Measurements from ENCODE around the gene CD40.

Gene CD40

DNA sequence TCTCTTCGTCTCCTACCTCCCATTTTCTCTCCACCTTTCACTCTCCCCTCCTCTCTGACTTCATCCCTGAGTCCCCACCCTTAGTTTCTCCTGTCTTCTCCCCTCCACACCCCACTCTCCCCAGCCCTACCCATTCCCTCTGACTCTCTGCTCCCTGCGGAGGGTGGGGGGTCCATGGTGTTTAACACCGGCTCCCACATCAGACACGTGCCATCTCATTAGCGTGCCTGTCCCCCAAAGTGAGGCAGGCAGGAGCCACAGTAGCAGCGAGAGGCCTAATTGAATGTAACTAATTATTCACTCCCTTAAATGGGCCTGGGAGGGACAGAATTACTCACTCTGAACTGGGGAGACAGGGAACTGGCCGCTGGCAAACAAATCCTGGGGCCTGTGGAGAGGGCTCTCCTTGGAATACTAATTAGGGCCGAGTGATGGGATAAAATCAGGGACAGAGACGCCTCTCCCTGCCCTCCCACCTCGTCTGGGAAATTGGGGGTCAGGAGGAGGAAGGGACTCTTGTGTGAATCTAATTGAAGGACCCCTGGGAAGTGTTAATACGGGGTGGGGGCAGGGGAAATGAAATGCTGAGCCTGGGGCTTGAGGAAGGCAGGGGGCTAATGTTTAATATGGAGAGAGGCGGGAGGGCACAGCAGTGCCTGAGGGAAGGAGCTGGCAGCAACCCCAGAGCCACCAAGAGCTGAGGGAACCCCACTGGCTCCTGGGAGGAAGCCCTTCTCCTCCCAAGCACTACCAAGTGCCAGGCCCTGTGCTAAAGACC, 17.9 kb downstream of the CD40 start:
- H3K9ac ChIP-seq (ENCODE audit: low read length): no peak overlapping the region
- no peak overlapping the region for H3K4me3 ChIP-seq (ENCODE audit: low read depth, low read length)
- H3K4me1 ChIP-seq (ENCODE audit: control insufficient read depth, insufficient read depth, low read length): peaks cover 17% of the 10 kb centered on the region
- H3K27ac ChIP-seq (ENCODE audit: low read depth, low read length): no peak overlapping the region
- H3K27me3 ChIP-seq (ENCODE audit: control insufficient read depth, insufficient read depth, low read length): peaks cover 29% of the 10 kb centered on the region
- no peaks in the 10 kb centered on the region for H3K36me3 ChIP-seq (ENCODE audit: control insufficient read depth, insufficient read depth, low read length)
- H3K9me3 ChIP-seq (ENCODE audit: control insufficient read depth, insufficient read depth, low read depth, low read length): no peaks in the 10 kb centered on the region

- no peak overlapping the region for H3K27ac ChIP-seq (ENCODE audit: low read depth, low read length)
- no peak overlapping the region for H3K9ac ChIP-seq (ENCODE audit: low read length)
- no peaks in the 10 kb centered on the region for H3K36me3 ChIP-seq (ENCODE audit: control insufficient read depth, insufficient read depth, low read length)
- H3K9me3 ChIP-seq (ENCODE audit: control insufficient read depth, insufficient read depth, low read depth, low read length): no peaks in the 10 kb centered on the region
- H3K4me1 ChIP-seq (ENCODE audit: control insufficient read depth, insufficient read depth, low read length): peaks cover 17% of the 10 kb centered on the region
- peaks cover 25% of the 10 kb centered on the region; the same call in 1 of the 2 replicates for H3K27me3 ChIP-seq (ENCODE audit: control insufficient read depth, insufficient read depth, low read length)
- H3K4me3 ChIP-seq (ENCODE audit: low read depth, low read length): no peak overlapping the region
Measured at GRCh38 chr20:46137816-46138215, 19.7 kb downstream of the CD40 start.

GRCh38 chr20:46139266-46139889, 21.3 kb downstream of the CD40 start:
- peaks cover 21% of the 10 kb centered on the region; the same call in 1 of the 2 replicates for H3K27me3 ChIP-seq (ENCODE audit: control insufficient read depth, insufficient read depth, low read length)
- H3K9me3 ChIP-seq (ENCODE audit: control insufficient read depth, insufficient read depth, low read depth, low read length): no peaks in the 10 kb centered on the region
- no peak overlapping the region for H3K9ac ChIP-seq (ENCODE audit: low read length)
- peaks cover 17% of the 10 kb centered on the region for H3K4me1 ChIP-seq (ENCODE audit: control insufficient read depth, insufficient read depth, low read length)
- no peak overlapping the region for H3K4me3 ChIP-seq (ENCODE audit: low read depth, low read length)
- H3K27ac ChIP-seq (ENCODE audit: low read depth, low read length): no peak overlapping the region
- no peaks in the 10 kb centered on the region for H3K36me3 ChIP-seq (ENCODE audit: control insufficient read depth, insufficient read depth, low read length)

DNA sequence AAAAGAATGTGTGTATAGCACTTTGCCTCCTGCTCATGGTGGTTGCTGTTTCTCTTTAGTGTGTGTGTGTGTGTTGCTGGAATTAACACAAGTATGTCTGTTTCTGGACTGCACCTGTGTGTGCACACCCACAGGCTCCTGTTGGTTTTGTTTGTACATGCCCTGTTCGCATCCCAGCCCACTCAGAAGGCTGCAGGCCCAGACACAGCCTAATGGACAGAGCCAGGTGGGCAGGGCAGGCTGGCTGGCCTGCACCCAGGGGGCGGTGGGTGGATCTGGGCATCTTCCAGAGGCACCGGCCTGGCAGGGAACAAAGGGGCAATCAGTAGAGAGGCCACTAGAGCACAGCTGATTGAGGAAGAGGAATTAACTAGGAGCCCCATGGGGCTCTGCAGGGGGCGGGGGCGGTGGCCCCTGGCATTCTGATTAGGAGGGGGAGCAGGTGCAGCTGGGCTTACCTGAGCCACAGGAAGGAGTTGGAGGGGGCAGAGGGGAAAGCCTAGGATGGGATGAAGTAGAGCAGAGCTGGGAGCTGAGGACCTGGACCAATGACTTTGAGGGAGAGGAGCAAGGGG, 21.9 kb downstream of the CD40 start:
- Histone ChIP-seq H3K9me3 (ENCODE audit: control insufficient read depth, insufficient read depth, low read depth, low read length) (no peaks in the 10 kb centered on the region), H3K4me3 (ENCODE audit: low read depth, low read length) (no peak overlapping the region), H3K27ac (ENCODE audit: low read depth, low read length) (no peak overlapping the region), H3K27me3 (ENCODE audit: control insufficient read depth, insufficient read depth, low read length) (peaks cover 21% of the 10 kb centered on the region; the same call in 1 of the 2 replicates), H3K9ac (ENCODE audit: low read length) (no peak overlapping the region), H3K4me1 (ENCODE audit: control insufficient read depth, insufficient read depth, low read length) (peaks cover 17% of the 10 kb centered on the region), H3K36me3 (ENCODE audit: control insufficient read depth, insufficient read depth, low read length) (no peaks in the 10 kb centered on the region)

GRCh38 chr20:46142124-46142523, 24.0 kb downstream of the CD40 start:
- H3K36me3 ChIP-seq (ENCODE audit: control insufficient read depth, insufficient read depth, low read length): no peaks in the 10 kb centered on the region
- H3K27me3 ChIP-seq (ENCODE audit: control insufficient read depth, insufficient read depth, low read length): peaks cover 21% of the 10 kb centered on the region; the same call in 1 of the 2 replicates
- no peak overlapping the region for H3K27ac ChIP-seq (ENCODE audit: low read depth, low read length)
- no peak overlapping the region for H3K4me3 ChIP-seq (ENCODE audit: low read depth, low read length)
- H3K9ac ChIP-seq (ENCODE audit: low read length): no peak overlapping the region
- no peaks in the 10 kb centered on the region for H3K9me3 ChIP-seq (ENCODE audit: control insufficient read depth, insufficient read depth, low read depth, low read length)
- peaks cover 8% of the 10 kb centered on the region for H3K4me1 ChIP-seq (ENCODE audit: control insufficient read depth, insufficient read depth, low read length)

DNA sequence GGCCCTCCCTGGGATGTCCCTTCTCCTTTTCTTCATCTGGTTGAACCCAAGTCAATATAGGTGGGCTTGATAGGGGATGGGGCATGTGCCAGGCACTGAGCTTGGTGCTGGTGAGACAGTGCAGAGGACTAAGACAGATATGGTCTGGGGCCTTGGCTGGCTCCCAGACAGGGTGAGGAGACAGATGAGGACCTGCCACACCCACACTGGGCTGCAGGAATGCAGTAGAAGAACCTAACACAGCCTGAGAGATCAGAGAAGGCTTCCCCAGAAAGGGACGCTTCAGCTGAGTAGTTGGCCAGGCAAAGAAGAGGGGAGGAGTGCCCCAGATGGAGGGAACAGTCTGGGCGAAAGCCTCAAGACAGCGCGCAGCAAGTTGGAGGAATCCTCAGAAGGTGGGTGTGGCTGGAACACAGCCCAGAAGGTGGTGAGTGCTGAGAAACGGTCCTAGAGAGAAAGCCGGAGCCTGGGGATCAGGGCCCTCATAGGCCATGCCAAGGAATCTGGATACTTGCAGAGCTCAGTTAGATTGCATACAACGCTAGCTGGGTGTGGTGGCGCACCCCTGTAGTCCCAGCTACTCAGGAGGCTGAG, 26.4 kb downstream of the CD40 start:
- H3K9me3 ChIP-seq (ENCODE audit: control insufficient read depth, insufficient read depth, low read depth, low read length): no peaks in the 10 kb centered on the region
- no peak overlapping the region for H3K27ac ChIP-seq (ENCODE audit: low read depth, low read length)
- peaks cover 7% of the 10 kb centered on the region; the same call in 1 of the 2 replicates for H3K4me1 ChIP-seq (ENCODE audit: control insufficient read depth, insufficient read depth, low read length)
- H3K4me3 ChIP-seq (ENCODE audit: low read depth, low read length): no peak overlapping the region
- H3K36me3 ChIP-seq (ENCODE audit: control insufficient read depth, insufficient read depth, low read length): no peaks in the 10 kb centered on the region
- peaks cover 16% of the 10 kb centered on the region; the same call in 1 of the 2 replicates for H3K27me3 ChIP-seq (ENCODE audit: control insufficient read depth, insufficient read depth, low read length)
- H3K9ac ChIP-seq (ENCODE audit: low read length): no peak overlapping the region

GRCh38 chr20:46145713-46146112, 27.6 kb downstream of the CD40 start:
- peaks cover 16% of the 10 kb centered on the region; the same call in 1 of the 2 replicates for H3K27me3 ChIP-seq (ENCODE audit: control insufficient read depth, insufficient read depth, low read length)
- H3K36me3 ChIP-seq (ENCODE audit: control insufficient read depth, insufficient read depth, low read length): no peaks in the 10 kb centered on the region
- no peak overlapping the region for H3K9ac ChIP-seq (ENCODE audit: low read length)
- no peaks in the 10 kb centered on the region for H3K4me1 ChIP-seq (ENCODE audit: control insufficient read depth, insufficient read depth, low read length)
- no peak overlapping the region for H3K4me3 ChIP-seq (ENCODE audit: low read depth, low read length)
- H3K9me3 ChIP-seq (ENCODE audit: control insufficient read depth, insufficient read depth, low read depth, low read length): no peaks in the 10 kb centered on the region
- H3K27ac ChIP-seq (ENCODE audit: low read depth, low read length): no peak overlapping the region

DNA sequence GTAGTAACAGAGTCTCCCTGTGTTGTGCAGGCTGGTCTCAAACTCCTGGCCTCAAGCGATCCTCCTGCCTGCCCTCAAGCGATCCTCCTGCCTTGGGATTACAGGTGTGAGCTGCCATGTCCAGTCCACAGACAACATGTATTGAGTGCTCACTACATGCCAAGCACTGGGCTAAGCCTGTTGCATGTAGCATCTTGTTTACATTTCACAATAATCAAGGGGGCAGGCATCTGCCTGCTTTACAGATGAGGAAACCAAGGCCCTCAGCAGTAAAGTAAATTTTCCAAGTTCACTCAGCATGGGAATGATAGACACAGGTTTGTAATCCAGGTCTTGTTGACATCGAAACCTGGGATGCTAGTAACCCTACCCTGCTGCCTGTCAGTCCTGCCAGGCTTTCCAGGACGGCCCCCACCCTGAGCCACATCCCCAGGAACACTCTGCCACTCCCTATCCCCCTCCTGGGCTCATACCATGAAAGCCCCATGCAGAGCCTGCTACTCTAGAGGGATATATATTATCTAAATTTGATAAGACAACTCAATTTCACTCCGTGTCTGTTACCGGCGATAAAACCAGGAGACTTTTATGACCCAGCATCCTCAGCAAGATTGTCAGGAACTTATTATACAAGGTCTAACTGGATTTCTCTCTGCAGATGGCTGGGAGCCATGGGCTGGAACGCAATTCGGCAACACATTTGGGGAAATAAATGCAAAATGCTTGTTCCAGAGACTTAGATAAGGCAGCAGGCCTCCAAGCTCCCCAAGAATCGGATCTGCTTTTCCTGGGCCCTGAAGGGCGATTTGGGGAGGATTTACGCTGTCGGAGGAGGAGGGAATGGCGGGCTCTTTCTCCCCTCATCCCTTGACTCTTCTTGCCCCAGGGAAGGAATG, 30.4 kb downstream of the CD40 start:
- no peaks in the 10 kb centered on the region for H3K36me3 ChIP-seq (ENCODE audit: control insufficient read depth, insufficient read depth, low read length)
- no peak overlapping the region for H3K9ac ChIP-seq (ENCODE audit: low read length)
- no peak overlapping the region for H3K27ac ChIP-seq (ENCODE audit: low read depth, low read length)
- H3K4me3 ChIP-seq (ENCODE audit: low read depth, low read length): no peak overlapping the region
- no peaks in the 10 kb centered on the region for H3K9me3 ChIP-seq (ENCODE audit: control insufficient read depth, insufficient read depth, low read depth, low read length)
- no peaks in the 10 kb centered on the region for H3K4me1 ChIP-seq (ENCODE audit: control insufficient read depth, insufficient read depth, low read length)
- H3K27me3 ChIP-seq (ENCODE audit: control insufficient read depth, insufficient read depth, low read length): no peaks in the 10 kb centered on the region

DNA sequence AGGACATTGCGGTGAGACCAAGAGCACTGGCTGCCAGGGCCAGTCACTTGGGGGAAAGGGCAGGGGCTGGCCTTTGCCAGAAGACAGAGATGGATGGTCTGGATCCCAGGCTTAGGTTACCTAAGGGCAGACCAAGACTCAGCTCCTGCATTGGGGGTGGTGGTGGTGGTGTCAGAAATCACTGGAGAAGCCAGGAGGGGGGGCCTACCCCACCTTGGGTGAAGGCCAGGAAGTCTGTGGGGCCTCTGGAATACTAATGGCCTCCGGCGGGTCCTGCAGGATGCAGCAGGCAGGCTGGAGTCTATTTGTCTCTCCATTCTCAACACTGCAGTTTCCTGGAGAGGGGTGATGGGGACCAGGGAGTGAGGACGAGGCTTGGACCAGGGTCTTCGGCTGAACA, 32.8 kb downstream of the CD40 start:
- Histone ChIP-seq H3K4me1 (ENCODE audit: control insufficient read depth, insufficient read depth, low read length) (no peaks in the 10 kb centered on the region), H3K9me3 (ENCODE audit: control insufficient read depth, insufficient read depth, low read depth, low read length) (no peaks in the 10 kb centered on the region), H3K27ac (ENCODE audit: low read depth, low read length) (no peak overlapping the region), H3K36me3 (ENCODE audit: control insufficient read depth, insufficient read depth, low read length) (no peaks in the 10 kb centered on the region), H3K9ac (ENCODE audit: low read length) (no peak overlapping the region), H3K4me3 (ENCODE audit: low read depth, low read length) (no peak overlapping the region), H3K27me3 (ENCODE audit: control insufficient read depth, insufficient read depth, low read length) (peaks cover 4% of the 10 kb centered on the region; the same call in 1 of the 2 replicates)

DNA sequence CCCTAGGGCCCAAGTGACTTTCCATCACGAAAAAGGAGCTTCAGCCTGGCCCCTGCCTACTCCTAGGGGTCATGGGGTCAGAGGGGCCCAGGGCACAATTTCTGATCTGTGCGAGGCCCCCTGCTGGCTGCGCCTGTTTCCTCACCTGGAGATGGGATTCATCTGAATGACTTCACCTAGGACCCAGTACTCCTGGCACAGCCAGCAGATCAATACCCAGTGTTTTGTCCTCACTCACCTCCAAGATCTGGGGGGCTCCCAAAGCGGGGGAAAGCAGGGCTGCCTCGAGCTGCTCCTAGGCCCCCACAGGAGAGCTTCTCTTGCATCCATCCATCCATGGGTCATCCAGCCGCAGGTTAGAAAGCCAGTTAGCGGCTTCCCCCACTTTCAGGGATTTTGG, 33.8 kb downstream of the CD40 start:
- Histone ChIP-seq H3K27ac (ENCODE audit: low read depth, low read length) (no peak overlapping the region), H3K4me1 (ENCODE audit: control insufficient read depth, insufficient read depth, low read length) (no peaks in the 10 kb centered on the region), H3K4me3 (ENCODE audit: low read depth, low read length) (no peak overlapping the region), H3K36me3 (ENCODE audit: control insufficient read depth, insufficient read depth, low read length) (no peaks in the 10 kb centered on the region), H3K27me3 (ENCODE audit: control insufficient read depth, insufficient read depth, low read length) (peaks cover 4% of the 10 kb centered on the region; the same call in 1 of the 2 replicates), H3K9me3 (ENCODE audit: control insufficient read depth, insufficient read depth, low read depth, low read length) (no peaks in the 10 kb centered on the region), H3K9ac (ENCODE audit: low read length) (no peak overlapping the region)
